KBM-7 (cell line): ENCODE results near the gene PAFAH1B1.
"Not testable (repeated sequence)": the region's sequence is repeated elsewhere in the genome, so short reads cannot be mapped to it uniquely, and the experiment has no call there.

Experiments used
- DNase-seq: peaks from one replicate; pipeline ENCODE4 v3.0.0-alpha.2; 2015
- in situ Hi-C: fragments of 300-500 bp; cut with MboI; formaldehyde crosslinking; loops from 2 replicates; pipeline ENCODE4 v1.14.3; 2020; ENCODE audit warnings: low sequenced_read_pairs, low pct_unique_long_range_greater_than_20kb, mixed read lengths

PAFAH1B1 gene

DNA sequence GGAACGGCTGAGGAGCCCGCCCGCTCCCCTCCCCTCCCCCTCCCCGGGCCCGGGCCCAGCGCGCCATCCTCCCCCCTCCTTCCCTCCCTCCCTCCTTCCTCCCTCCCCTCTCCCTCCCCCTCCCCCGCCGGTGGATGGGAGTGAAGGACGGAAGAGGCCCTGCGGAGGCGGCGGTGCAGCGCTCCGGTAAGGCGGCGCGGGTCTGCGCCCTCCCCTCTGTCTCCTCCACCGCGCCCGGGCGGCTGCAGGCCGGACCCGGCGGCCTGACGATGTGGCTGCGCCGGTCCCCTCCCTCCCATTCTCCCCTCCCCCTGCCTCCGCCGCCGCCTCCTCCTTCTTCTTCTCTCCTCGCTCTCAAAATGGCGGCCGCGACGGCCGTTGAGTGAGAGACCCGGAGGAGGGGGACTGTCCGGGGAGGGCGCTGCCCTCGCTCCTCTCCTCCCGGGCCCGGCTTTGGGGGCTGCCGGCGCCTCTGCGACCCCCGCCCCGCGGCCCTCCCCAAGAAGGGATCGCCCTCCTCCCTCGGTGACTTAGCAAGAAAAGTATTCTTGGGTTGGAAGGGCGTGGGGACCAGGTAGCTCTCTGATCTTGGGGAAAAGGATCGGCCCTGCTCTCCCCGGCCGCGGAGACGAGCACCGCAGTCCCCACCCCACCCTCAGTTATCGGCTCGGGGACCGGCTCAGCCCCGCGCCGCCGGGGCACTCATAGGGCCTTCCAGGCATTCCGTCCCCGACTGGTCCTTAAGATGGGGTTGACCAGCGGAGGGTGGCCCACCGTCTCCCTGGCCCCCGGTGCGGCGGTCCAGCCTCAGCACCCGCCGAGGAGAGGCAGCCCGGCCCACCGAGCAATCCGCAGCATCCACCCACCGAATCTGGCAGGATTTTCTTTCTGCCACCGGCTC is 617 bp downstream of the PAFAH1B1 start:
- in situ Hi-C loops, result no loop called here
- peak; percentile 54 for DNase-seq

DNA sequence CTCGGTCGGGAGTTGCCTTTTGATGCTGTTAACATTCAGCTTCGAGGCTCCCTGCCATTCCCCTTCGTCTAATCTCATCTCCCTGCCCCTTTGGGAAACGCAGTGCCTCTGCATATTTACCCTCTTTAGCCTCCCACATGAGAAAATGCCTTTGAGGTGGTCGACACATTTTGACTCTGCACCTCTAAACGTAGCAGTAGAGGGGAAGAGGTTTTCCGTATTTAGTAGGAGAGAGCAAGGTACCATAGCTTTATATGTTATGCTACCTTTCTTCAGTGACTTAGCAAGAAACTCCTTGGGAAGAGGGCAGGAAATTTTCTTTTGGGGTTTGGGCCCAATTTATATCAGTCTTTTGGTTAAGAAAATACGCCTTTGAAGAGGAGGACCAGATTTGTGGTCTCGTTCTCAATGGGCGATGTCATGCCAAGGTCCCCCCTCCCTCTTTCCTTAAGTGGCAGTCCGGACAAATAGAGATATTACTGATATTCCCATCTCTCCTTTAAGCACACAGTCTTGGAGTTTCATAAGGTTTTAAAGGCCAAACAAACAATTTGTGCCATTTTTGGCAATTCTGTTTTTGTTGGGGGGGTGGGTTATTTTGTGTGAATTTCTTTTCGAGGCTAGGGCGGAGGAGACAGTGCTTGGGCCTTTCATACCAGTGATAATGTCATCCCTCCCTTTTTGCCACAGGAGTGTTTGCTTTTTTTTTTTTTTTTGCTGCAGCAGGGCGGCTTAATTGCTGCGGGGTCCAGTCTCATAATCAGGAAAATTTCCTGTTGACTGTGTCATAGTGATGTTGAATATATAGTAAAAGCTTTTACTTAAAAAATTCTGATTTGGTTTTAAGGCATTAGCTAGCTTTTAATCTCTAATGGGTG is 1.5 kb downstream of the PAFAH1B1 start:
- peak; percentile 22 for DNase-seq
- in situ Hi-C loops, result no loop called here

DNA sequence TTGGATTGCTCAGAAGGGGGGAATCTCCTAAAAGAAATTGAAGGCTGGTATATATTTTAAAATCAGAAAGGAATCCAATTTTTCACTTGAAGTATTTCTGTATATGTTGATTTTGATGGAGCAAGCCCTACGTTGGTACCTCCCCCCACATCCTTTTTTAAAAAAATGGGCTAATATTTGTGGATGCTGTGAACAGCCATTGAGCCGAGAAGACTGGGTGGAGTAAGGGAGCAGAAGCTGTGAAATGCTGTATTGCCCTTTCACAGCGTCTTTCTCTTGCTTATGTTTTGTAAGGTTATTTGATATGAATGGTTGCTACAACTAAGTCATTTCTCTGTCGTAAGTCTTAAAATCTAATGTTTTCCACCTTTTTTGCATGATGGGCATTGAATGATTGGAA is 2.3 kb downstream of the PAFAH1B1 start:
- DNase-seq, result no peak
- in situ Hi-C loops, result no loop called here

DNA sequence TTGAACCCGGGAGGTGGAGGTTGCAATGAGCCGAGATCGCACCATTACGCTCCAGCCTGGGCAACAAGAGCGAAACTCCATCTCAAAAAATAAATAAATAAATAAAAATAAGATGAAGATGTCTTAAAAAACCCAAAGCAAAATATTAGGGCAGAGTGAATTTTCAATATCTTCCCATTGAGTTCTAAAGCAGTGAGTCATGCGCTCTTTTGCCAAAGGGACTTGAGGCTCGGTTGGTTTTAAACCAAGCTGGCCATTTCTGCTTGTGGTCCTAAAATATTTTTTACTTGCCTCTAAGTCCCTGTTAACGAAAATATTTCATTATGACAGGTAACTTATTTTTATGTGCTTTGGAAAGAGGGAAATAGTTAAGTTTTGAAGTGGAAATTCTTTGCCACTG is 4.7 kb downstream of the PAFAH1B1 start:
- no peak for DNase-seq
- in situ Hi-C loops, result no loop called here

DNA sequence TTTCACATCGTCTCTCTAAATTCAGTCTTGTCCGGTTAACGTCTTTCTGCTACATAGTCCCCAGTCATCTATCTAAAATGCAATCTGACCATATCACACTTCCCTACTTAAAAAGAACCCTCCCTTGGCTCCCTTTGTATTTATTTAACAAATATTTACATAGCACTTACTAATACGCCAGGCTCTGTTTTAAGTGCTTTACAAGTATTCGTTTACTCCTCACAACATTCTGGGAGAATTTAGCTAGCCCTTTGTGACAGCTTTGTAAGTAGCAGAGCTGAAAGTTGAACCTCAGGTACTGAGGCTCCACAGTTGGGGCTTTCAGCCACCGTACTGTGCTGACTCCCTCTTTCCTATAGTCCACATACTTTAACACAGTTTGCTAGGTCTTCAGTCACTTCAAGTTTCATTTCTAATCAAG is 9.2 kb downstream of the PAFAH1B1 start:
- in situ Hi-C loops, result no loop called here
- no peak for DNase-seq

DNA sequence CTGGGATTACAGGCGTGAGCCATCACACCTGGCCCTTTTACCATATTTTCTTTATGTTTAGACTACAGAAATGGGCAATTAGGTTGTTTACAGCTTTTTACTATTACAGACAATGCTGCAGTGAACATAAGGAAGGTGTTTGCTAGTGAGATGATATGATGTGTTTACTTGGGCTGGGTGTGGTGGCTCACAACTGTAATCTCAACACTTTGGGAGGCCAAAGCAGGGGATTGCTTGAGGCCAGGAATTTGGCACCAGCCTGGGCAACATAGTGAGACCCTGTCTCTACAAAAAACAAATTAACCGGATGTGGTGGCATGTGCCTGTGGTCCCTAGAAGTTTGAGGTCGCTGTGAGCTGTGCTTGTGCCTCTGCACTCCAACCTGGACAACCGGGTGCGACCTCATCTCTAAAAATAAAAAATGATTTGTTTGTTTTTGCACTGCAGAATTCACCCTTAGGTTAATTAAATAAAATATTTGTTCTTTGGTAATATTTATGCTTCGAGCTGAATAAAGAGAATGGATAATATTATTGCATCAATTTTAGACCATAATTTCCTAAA is 15.0 kb downstream of the PAFAH1B1 start:
- DNase-seq, result no peak
- in situ Hi-C loops, result no loop called here

DNA sequence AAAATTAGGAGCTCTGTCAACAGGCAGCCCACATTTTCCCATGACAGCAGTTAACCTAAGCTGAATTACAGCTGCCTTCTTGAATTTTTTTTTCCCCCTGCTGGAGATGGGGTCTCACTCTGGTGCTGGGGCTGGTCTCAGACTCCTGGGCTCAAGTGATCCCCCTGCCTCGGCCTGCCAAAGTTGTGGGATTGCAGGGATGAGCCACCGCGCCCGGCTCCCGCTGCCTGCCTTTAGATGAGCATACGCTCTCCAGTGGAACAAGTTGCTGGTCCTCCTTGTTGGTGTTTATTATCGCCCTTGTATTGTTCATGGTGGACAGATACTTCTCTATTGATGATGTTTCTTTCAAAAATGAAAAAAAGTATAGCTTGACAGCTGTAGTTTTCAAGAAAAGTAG is 15.6 kb downstream of the PAFAH1B1 start:
- in situ Hi-C loops, result no loop called here
- DNase-seq, result no peak

DNA sequence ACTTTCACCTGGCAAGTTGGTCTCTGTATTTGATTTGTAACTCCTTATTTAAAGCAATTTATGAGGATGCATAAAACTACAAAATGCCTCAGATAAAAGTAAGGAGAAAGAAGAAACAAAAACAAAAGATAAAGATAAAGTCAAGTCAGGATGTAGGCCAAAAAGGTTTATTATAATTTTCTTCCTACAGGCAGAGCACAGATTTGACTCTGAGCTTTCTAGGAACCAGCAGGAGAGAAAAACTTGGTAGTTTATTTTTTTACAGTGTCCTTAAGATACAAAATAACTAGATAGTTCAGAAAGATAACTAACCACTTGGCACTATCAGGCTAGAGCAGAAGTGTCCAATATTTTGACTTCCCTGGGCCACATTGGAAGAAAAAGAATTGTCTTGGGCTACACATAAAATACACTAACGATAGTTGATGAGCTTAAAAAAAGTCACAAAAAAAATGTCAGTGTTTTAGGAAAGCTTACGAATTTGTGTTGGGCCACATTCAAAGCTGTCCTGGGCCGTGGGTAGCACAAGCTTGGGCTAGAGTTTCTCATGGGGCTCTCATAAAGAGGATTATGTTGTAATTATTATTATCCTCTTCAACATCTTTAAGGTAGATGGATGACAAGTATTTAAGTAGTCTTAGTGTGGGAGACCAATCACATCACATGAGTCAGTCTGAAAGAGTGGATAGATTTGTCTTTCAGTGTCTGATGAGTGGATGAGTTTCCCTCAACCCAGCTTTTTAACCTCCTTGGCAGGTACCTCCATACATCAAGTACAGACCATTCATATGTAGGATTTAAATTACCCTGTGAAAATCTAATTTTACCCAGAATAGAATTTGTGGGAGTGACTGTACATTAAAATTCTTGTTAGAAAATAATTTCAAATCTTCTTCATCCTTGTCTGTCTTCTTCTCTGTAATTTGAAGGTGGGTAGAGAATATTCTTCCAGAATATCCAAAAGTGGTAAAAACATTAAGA is 17.0 kb downstream of the PAFAH1B1 start:
- in situ Hi-C loops, result no loop called here
- no peak for DNase-seq

DNA sequence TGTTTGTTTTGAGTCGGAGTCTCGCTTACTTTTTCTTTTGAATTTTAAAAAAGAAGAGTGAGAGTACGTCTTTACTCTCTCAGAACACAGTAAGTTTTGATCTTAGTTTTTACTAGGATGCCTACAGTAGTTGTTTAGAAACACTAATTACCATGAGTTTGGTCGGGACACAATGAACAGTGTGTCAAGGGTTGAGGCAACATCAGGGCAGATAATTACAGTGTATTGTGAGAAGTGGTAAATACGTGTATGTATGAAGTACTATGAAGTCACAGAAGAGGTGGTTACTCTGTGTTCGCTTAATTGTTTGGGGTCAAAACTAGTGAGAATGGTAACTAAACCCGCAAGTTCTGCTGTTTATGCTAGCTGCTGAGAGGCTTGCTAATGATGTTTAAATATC is 18.2 kb downstream of the PAFAH1B1 start:
- no peak for DNase-seq
- in situ Hi-C loops, result no loop called here

DNA sequence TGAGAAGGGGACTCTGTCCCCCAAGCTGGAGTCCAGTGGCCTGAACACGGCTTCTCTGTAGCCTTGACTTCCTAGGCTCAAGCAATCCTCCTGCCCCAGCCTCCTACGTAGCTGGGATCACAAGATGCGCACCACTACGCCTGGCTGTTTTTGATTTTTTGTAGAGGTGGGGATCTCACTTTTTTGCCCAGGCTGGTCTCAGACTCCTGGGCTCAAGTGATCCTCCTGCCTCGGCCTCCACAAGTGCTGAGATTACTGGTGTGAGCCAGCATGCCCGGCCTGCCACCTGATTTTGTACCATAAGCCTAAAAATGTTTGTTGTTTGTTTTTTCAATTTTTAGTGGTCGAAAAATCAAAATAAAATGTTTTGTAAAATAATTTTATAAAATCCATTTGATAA is 19.2 kb downstream of the PAFAH1B1 start:
- in situ Hi-C loops, result no loop called here
- no peak for DNase-seq

DNA sequence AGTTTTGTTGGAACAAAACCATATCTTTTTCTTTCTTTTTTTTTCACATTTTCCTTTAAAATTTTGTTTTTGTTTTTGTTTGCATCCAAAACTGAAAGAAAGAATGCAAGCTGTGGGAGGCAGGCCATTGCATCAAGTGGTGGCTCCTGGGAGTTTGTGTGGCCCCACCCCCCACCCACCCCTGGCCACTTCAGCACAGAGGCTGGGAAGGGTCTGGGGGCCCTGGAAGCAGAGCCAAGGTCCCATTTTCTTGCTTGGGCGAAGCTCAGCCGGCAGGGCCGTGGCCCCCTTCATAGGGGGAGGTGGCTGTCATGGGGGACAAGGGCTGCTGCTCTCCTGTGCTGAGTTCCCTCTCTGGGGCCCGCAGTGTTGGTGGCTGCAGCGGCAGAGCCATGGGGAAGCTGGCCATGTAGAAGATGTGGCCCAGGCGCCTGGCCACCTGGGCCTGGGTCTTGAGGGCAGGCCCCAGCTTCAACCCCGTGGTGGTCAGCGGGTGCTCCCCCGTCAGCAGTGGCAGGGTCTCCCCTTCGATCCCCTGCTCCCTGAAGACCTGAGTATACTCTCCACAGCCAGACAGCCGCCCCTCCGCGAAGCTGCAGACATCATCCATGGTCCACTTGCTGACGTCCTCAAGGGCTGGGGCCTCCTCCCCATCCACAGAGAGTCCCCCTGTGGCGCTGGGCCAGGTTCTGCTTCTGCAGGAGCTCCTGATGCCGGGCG is 19.8 kb downstream of the PAFAH1B1 start:
- in situ Hi-C loops, result no loop called here
- DNase-seq, result no peak

DNA sequence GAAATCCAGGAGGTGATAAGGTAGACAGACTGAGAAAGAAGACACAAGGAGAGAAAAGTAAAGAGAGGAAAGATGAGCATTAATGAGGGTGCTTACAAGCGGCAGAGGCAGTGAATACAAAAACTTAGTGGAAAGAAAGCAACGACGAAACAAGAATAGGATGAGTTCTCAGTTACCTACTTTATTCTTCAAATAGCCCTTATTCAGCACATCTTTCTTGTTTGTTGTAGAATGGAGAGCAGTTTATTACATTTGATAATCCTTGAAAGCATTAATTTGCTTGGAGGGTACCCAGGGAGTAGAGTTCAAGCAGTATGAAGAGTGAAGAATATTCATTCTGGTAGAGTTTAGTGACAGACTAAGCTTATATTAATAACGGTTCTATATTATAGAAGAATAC is 22.4 kb downstream of the PAFAH1B1 start:
- DNase-seq, result no peak
- in situ Hi-C loops, result no loop called here

DNA sequence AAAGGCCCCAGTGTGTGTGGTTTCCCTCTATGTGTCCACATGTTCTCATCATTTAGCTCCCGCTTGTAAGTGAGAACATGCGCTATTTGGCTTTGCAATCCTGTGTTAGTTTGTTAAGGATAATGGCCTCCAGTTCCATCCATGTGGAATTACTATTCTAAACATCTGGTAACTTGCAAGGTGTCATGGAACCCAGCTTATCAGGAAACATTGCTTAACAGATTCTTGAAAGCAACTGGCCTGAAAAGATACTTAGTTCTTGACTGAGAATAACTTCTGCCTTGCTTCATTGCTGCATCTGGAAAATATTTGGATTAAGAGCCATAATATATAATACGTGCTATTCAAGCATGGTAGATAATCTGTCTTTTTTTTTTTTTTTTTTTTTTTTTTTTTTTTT is 27.8 kb downstream of the PAFAH1B1 start:
- in situ Hi-C loops, result no loop called here
- no peak for DNase-seq

DNA sequence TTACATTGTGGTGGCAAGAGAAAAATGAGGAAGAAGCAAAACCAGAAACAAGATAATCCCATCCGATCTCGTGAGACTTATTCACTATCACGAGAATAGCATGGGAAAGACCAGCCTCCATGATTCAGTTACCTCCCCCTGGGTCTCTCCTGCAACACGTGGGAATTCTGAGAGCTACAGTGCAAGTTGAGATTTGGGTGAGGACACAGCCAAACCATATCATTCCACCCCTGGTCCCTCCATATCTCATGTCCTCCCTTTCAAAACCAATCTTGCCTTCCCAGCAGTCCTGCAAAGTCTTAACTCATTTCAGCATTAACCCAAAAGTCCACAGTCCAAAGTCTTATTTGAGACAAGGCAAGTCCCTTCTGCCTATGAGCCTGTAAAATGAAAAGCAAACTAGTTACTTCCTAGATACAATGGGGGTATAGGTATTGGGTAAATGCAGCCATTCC is 28.5 kb downstream of the PAFAH1B1 start:
- in situ Hi-C loops, result not testable (repeated sequence)
- DNase-seq, result peak; percentile 57

DNA sequence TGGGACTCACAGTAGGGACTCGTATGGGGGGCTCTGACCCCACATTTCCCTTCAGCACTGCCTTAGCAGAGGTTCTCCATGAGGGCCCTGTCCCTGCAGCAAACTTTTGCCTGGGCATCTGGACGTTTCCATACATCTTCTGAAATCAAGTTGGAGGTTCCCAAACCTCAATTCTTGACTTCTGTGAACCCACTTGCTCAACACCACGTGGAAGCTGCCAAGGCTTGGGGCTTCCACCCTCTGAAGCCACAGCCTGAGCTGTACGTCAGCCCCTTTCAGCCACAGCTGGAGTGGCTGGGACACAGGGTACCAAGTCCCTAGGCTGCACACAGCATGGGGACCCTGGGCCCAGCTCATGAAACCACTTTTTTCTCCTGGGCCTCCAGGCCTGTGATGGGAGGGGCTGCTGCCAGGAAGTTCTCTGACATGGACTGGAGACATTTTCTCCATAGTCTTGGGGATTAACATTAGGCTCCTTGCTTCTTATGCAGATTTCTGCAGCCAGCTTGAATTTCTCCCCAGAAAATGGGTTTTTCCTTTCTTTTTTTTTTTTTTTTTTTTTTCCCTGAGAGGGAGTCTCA is 29.4 kb downstream of the PAFAH1B1 start:
- DNase-seq, in situ Hi-C loops: not testable (repeated sequence)

DNA sequence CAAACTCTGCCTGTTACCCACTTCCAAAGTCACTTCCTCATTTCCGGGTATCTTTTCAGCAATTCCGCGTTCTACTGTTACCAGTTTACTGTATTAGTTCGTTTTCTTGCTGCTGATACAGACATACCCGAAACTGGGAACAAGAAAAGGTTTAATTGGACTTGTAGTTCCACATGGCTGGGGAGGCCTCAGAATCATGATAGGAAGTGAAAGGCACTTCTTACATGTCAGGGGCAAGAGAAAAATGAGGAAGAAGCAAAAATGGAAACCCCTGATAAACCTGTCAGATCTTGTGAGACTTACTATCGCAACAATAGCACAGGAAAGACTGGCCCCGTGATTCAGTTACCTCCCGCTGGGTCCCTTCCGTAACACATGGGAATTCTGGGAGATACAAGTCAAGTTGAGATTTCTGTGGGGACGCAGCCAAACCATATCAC is 30.9 kb downstream of the PAFAH1B1 start:
- peak; percentile 92 for DNase-seq
- in situ Hi-C loops, result no loop called here

DNA sequence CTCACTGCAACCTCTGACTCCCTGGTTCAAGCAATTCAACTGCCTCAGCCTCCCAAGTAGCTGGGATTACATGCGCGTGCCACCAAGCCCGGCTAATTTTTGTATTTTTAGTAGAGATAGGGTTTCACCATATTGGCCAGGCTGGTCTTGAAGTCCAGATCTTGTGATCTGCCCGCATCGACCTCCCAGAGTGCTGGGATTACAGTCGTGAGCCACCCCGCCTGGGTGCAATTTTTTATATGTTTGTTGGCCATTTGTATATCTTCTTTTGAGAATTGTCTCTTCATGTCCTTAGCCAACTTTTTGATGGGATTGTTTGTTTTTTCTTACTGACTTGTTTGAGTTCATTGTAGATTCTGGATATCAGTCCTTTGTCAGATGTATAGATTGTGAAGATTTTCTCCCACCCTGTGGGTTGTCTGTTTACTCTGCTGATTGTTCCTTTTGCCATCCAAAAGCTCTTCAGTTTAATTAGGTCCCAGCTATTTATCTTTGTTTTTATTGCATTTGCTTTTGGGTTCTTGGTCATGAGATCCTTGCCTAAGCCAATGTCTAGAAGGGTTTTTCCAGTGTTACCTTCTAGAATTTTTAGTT is 33.3 kb downstream of the PAFAH1B1 start:
- in situ Hi-C loops, DNase-seq: not testable (repeated sequence)
